T follicular helper cell (primary cell): ENCODE results near the gene TRAF3.
"Not testable (repeated sequence)": the region's sequence is repeated elsewhere in the genome, so short reads cannot be mapped to it uniquely, and the experiment has no call there.

Experiments
- DNase-seq: peaks from one replicate; pipeline ENCODE4 v3.0.0-alpha.2; 2020; ENCODE audit warnings: low read depth

TRAF3 gene

GRCh38 chr14:102892651-102893050, 115.4 kb downstream of the TRAF3 start:
- DNase-seq: no peak

GRCh38 chr14:102893452-102893851, 116.2 kb downstream of the TRAF3 start:
- DNase-seq: no peak

DNA sequence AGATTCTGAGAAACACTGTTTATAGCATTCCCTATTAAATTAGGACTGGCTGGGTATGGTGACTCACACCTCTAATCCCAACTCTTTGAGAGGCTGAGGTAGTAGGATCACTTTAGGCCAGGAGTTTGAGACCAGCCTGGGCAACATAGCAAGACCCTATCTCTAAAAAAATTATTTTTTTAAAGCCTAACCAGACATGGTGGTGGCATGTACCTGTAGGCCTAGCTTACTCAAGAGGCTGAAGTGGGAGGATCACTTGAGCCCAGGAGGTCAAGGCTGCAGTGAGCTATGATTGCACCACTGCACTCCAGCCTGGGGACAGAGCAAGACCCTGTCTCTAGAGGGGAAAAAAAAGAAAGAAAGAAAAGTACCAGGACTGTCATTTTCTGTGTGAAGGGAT, 119.5 kb downstream of the TRAF3 start:
- not testable (repeated sequence) for DNase-seq

DNA sequence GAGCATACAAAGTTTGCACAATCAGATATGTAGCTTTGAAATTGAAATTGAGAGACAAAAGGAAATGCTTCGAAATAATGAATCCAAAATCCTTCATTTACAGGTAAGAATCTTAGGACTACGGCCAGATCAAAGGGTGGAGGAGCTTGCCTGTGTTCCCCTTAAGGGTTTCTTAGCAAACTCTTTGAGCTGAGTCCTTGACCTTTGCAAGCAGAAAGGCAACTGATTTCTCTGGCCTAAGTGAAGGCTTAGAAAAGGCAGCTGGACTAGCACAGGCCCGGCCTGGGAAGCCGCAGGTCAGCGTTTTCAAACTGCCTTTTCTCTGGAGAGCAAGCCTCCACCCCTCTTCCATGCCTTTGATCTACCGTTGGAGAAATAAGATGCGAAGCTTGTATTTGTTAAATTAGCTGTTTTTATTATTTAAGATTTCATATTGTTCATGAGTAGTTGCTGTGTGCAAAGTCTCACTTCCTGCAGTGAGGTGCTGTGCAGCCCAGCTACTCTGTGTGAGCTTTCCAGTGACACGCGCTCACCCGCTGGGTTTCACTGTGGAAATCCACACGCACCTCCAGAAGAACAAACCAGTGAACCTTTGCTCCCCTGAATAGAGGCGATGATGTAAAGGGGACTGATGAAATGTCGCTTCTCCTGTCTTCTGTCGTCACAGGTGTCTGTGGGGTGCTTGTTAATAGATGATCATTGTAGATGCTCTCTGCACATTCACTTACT, 120.2 kb downstream of the TRAF3 start:
- no peak for DNase-seq

DNA sequence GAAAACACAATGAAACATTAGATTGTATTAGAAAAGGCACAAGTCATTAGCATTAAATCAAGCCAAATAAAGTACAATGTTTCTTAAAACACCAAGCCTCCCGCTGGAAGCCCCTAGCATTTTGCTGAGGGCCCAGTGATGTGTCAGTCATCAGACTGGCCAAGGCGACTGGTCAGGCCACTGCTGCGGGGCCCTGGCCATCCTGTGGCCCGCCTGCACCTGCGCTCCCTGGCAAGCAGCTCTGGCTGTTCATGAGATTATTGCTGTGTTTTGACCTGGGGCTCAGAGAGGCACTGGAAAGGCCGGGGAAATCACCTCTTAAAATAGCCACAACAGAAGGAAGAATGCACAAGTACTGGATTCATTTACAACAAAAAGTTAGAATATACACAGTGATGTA, 121.0 kb downstream of the TRAF3 start:
- DNase-seq: no peak

DNA sequence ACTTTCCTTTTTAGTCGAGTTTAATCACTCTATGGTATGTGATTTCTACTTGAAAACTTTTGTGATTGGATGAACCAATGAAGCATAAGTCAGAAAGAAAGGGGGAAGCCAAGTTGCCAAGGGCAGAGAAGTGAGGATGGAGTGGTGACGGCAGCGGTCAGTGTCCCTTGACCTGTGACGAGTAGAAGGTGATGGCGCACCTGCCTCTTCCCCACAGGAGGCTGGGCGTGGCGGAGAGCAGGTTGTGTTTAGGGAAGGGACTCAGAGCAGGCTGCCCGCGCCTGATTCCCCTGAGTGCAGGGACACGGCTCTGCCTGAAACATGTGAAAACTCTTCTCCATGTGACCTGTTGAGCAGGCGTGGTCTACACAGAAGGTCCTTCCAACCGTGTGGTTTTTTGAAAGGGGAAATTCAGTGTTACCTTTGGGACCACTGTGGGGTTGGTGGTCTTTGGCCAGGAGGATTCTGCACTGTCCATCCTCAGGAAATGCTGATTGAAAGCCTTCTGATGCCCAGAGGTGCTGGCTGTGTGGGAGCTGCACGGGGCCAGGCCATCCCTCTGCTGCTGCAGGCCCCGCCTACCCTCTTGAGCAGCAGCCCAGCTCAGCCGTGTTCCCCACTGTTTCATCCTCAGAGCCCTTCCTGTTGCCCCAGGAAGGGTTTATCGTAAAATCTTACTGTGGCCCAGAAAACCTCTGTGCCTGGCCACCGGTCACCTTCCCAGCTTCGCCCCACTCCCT, 121.7 kb downstream of the TRAF3 start:
- DNase-seq: no peak

DNA sequence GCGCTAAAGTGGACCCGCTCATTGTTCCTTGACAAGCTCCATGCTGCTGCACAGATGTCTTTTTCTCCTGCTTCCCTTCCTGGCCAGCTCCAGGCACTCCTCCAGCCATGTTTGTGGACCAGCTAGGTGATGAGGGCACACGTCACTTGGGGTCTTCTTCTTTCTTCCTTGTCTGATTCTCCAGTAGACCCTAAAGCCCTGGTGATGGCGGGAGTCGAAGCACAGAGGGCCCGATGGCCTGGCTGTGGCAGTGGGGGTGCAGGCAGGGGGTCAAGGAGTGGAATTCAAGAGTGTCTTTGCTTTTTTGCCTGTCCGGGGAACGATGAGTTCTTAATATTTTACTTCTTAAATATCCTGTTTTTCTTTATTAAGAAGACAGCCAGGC, 122.3 kb downstream of the TRAF3 start:
- DNase-seq: no peak

DNA sequence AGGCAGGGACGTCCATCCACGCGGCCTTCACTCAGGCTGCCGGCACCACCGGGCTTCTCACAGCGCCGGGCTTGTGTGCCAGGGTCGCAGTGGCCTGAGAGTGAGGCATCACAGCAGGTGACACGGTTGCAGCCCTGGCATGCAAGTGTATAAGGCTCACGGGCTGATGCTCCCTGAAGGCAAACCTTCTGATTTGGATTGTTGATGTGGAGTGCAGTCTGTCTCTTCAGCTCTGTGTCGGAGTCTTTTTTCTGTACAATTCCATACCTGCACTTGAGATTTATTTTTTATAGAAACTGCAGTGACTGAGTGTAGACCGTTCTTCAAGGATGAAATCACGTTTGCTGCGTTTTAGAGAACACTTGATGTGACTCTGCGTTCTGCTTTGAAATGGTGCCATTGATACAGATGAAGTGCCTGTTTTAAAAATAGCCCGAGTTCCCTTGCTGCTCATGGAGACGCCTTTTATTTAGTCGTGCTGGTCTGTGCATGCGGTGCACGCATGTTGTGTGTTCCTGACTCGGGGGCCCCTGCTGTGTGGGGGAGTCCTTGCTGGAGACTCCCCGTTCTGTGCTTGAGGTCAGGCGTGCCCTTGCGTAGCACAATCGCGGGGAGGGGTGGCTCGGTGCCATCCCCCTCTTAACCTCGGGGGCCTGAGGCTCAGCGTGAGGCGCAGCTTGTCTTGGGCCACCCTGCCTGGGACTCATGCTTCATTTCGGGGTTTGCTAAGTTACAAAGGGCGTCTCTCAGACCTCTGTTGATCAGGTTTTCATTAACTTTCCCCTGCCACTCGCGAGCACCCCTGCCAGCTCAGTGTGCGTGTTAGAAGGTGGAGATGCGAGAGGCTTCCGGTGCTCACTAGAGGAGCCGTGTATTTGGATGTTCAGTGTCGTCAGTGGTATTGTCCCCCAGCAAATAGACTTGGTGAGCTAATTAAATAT, 123.7 kb downstream of the TRAF3 start:
- no peak for DNase-seq

DNA sequence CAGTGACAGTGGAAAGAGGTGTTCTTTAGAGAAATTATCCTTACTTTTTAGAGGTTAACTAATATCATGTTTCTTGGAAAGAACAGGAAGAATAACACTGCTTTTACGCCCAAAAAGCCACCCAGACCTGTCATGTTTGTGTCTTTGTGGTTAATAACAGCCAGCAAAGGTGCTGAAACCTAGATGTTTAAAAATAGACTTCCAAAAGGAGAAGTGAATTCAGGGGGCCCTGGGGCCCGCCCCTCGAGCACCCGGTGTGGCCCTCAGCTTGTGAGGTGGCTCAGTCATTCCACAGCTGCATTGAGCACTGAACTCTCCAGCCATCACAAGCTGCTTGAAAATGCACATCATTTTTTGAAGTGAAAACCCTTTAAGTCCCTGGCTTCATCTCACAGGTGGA, 124.4 kb downstream of the TRAF3 start:
- no peak for DNase-seq

GRCh38 chr14:102902086-102902485, 124.8 kb downstream of the TRAF3 start:
- DNase-seq: no peak

GRCh38 chr14:102902523-102903247, 125.4 kb downstream of the TRAF3 start:
- no peak for DNase-seq

- no peak for DNase-seq
Measured at GRCh38 chr14:102903248-102903888, 126.1 kb downstream of the TRAF3 start.

- no peak for DNase-seq
Measured at GRCh38 chr14:102903889-102904512, 126.8 kb downstream of the TRAF3 start.

DNA sequence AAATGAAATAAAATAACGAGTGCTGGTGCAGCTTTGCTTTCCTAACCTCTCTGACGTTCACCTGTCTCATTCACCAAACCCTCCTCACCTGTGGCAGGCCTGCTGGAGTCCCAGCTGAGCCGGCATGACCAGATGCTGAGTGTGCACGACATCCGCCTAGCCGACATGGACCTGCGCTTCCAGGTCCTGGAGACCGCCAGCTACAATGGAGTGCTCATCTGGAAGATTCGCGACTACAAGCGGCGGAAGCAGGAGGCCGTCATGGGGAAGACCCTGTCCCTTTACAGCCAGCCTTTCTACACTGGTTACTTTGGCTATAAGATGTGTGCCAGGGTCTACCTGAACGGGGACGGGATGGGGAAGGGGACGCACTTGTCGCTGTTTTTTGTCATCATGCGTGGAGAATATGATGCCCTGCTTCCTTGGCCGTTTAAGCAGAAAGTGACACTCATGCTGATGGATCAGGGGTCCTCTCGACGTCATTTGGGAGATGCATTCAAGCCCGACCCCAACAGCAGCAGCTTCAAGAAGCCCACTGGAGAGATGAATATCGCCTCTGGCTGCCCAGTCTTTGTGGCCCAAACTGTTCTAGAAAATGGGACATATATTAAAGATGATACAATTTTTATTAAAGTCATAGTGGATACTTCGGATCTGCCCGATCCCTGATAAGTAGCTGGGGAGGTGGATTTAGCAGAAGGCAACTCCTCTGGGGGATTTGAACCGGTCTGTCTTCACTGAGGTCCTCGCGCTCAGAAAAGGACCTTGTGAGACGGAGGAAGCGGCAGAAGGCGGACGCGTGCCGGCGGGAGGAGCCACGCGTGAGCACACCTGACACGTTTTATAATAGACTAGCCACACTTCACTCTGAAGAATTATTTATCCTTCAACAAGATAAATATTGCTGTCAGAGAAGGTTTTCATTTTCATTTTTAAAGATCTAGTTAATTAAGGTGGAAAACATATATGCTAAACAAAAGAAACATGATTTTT, 128.2 kb downstream of the TRAF3 start:
- no peak for DNase-seq

GRCh38 chr14:102906616-102907302, 129.5 kb downstream of the TRAF3 start:
- DNase-seq: no peak

GRCh38 chr14:102907303-102907844, 130.1 kb downstream of the TRAF3 start:
- no peak for DNase-seq

GRCh38 chr14:102907980-102908730, 130.9 kb downstream of the TRAF3 start:
- DNase-seq: no peak
